ENCODE results near the gene GJA9.

Gene GJA9

GRCh38 chr1:38831731-38832369 lies 49.5 kb downstream of the GJA9 start:
- no peak for DNase-seq (ENCODE audit: low read depth)

GRCh38 chr1:38829368-38829767 lies 52.0 kb downstream of the GJA9 start:
- no peak for DNase-seq (ENCODE audit: low read depth)

GRCh38 chr1:38827318-38827717 lies 54.1 kb downstream of the GJA9 start:
- DNase-seq (ENCODE audit: low read depth) = no peak

GRCh38 chr1:38826886-38827285 lies 54.5 kb downstream of the GJA9 start:
- DNase-seq (ENCODE audit: low read depth) = no peak

GRCh38 chr1:38826262-38826661 lies 55.1 kb downstream of the GJA9 start:
- DNase-seq (ENCODE audit: low read depth) = no peak
